OCI-LY1 (cell line): Measurements from ENCODE around the gene ETF1.

Source experiments
- H2AFZ ChIP-seq: fragments of 200-600 bp; sonication (generic), shearing (Covaris generic); 2 replicates; pipeline ENCODE4 v1.6.0; 2014; ENCODE audit warnings: antibody characterized with exemption, mild to moderate bottlenecking, low read length
- H3F3A ChIP-seq: fragments of 200-600 bp; sonication (generic), shearing (Covaris generic); 2 replicates; pipeline ENCODE4 v1.6.0; 2014; ENCODE audit warnings: mild to moderate bottlenecking, antibody characterized with exemption, low read length, moderate library complexity; ENCODE audit not compliant: insufficient read depth
- H3K27ac ChIP-seq: fragments of 200-600 bp; sonication (generic); 2 replicates; pipeline ENCODE4 v1.5.1; 2014; ENCODE audit warnings: low read length, mixed run types, mild to moderate bottlenecking, low read depth; ENCODE audit not compliant: poor library complexity, severe bottlenecking
- H3K27me3 ChIP-seq: fragments of 200-600 bp; sonication (generic); 2 replicates; pipeline ENCODE4 v1.6.0; 2014; ENCODE audit warnings: antibody characterized with exemption, mild to moderate bottlenecking, low read length, moderate library complexity; ENCODE audit not compliant: insufficient read depth
- H3K36me3 ChIP-seq: fragments of 200-600 bp; sonication (generic); 2 replicates; pipeline ENCODE4 v1.6.1; 2014; ENCODE audit warnings: mild to moderate bottlenecking, antibody characterized with exemption, low read length, moderate library complexity, mixed read lengths; ENCODE audit not compliant: insufficient read depth
- H3K4me1 ChIP-seq: fragments of 200-600 bp; sonication (generic); 2 replicates; pipeline ENCODE4 v1.5.1; 2014; ENCODE audit warnings: mild to moderate bottlenecking, low read length, moderate library complexity; ENCODE audit not compliant: insufficient read depth, severe bottlenecking
- H3K4me2 ChIP-seq: fragments of 200-600 bp; sonication (generic), shearing (Covaris generic); 2 replicates; pipeline ENCODE4 v1.6.1; 2014; ENCODE audit warnings: low read length
- H3K4me3 ChIP-seq: fragments of 200-600 bp; sonication (generic); 2 replicates; pipeline ENCODE4 v1.5.1; 2014; ENCODE audit warnings: low read length, low read depth, mild to moderate bottlenecking, mixed read lengths; ENCODE audit not compliant: poor library complexity, severe bottlenecking
- H3K79me2 ChIP-seq: fragments of 200-600 bp; shearing (Covaris generic); 2 replicates; pipeline ENCODE4 v1.6.1; 2016; ENCODE audit warnings: mixed run types, low read length, mixed read lengths; ENCODE audit not compliant: insufficient read depth
- H3K9ac ChIP-seq: fragments of 200-600 bp; sonication (generic), shearing (Covaris generic); 2 replicates; pipeline ENCODE4 v1.6.1; 2014; ENCODE audit warnings: mild to moderate bottlenecking, low read length, mixed read lengths
- H3K9me2 ChIP-seq: fragments of 200-600 bp; sonication (generic), shearing (Covaris generic); 2 replicates; pipeline ENCODE4 v1.6.1; 2014; ENCODE audit warnings: low read depth, mild to moderate bottlenecking, low read length, mixed read lengths
- H3K9me3 ChIP-seq: fragments of 200-600 bp; shearing (Covaris generic); 2 replicates; pipeline ENCODE4 v1.6.1; 2014; ENCODE audit warnings: low read length, mixed read lengths
- H4K20me1 ChIP-seq: fragments of 200-600 bp; sonication (generic), shearing (Covaris generic); 2 replicates; pipeline ENCODE4 v1.6.0; 2016; ENCODE audit warnings: mild to moderate bottlenecking, low read length; ENCODE audit not compliant: insufficient read depth
- CTCF ChIP-seq: fragments of 200-600 bp; sonication (generic), shearing (Covaris generic); IDR thresholded peaks from 2 replicates; pipeline ENCODE4 v1.5.1; 2017; ENCODE audit warnings: mild to moderate bottlenecking, antibody characterized with exemption, low read length, moderate library complexity, mixed read lengths
- EZH2 ChIP-seq: fragments of 200-600 bp; sonication (generic), shearing (Covaris generic); IDR thresholded peaks from 2 replicates; pipeline ENCODE4 v1.8.0; 2017; ENCODE audit warnings: borderline replicate concordance, mixed run types, mild to moderate bottlenecking, antibody characterized with exemption, low read length, moderate library complexity, mixed read lengths

The ETF1 gene

GRCh38 chr5:138564242-138564641, 21.2 kb upstream of the ETF1 start:
- no peak for TF ChIP-seq EZH2
- H4K20me1 ChIP-seq, result no peaks in the 10 kb centered on the region; the same call in 1 of the 2 replicates

GRCh38 chr5:138563340-138564118, 20.5 kb upstream of the ETF1 start:
- H3K27me3 ChIP-seq, result no peaks in the 10 kb centered on the region
- H3K4me3 ChIP-seq, result no peak overlapping the region
- no peak overlapping the region for H3K9ac ChIP-seq
- H4K20me1 ChIP-seq, result no peaks in the 10 kb centered on the region
- H3F3A ChIP-seq, result no peaks in the 10 kb centered on the region
- no peaks in the 10 kb centered on the region for H3K9me2 ChIP-seq
- H3K36me3 ChIP-seq, result peaks cover 96% of the 10 kb centered on the region
- no peak overlapping the region for H3K4me2 ChIP-seq
- peaks cover 20% of the 10 kb centered on the region for H3K79me2 ChIP-seq
- H3K9me3 ChIP-seq, result no peaks in the 10 kb centered on the region
- TF ChIP-seq EZH2 (no peak), CTCF (no peak)
- no peaks in the 10 kb centered on the region for H3K4me1 ChIP-seq
- H3K27ac ChIP-seq, result no peak overlapping the region
- H2AFZ ChIP-seq, result no peak overlapping the region

More at GRCh38 chr5:138564242-138564641, 21.2 kb upstream of the ETF1 start:
- Histone ChIP-seq H3K9me2 (no peaks in the 10 kb centered on the region), H3K9me3 (no peaks in the 10 kb centered on the region), H3K4me2 (no peak overlapping the region), H3K9ac (no peak overlapping the region), H2AFZ (no peak overlapping the region), H3K4me1 (no peaks in the 10 kb centered on the region), H3F3A (no peaks in the 10 kb centered on the region), H3K27me3 (no peaks in the 10 kb centered on the region), H3K36me3 (peaks cover 96% of the 10 kb centered on the region), H3K27ac (no peak overlapping the region), H3K4me3 (no peak overlapping the region), H3K79me2 (peaks cover 26% of the 10 kb centered on the region)

GRCh38 chr5:138560971-138561370, 17.9 kb upstream of the ETF1 start:
- H3F3A ChIP-seq, result 0 out of 2 replicates have a peak, but pooled peaks cover 7% of the 10 kb centered on the region
- H3K9ac ChIP-seq, result no peak overlapping the region
- H3K4me3 ChIP-seq, result no peak overlapping the region
- no peaks in the 10 kb centered on the region for H3K4me1 ChIP-seq
- no peaks in the 10 kb centered on the region for H3K9me2 ChIP-seq
- no peak overlapping the region for H2AFZ ChIP-seq
- no peaks in the 10 kb centered on the region for H3K27me3 ChIP-seq
- no peaks in the 10 kb centered on the region for H3K9me3 ChIP-seq
- H3K79me2 ChIP-seq, result peaks cover 11% of the 10 kb centered on the region
- peaks cover 96% of the 10 kb centered on the region for H3K36me3 ChIP-seq
- no peak overlapping the region for H3K27ac ChIP-seq
- no peak overlapping the region for H3K4me2 ChIP-seq
- no peak for TF ChIP-seq EZH2
- no peak for TF ChIP-seq CTCF
- H4K20me1 ChIP-seq, result no peaks in the 10 kb centered on the region
